ENCODE measurements around the gene POLR2E.
"Not testable (repeated sequence)": the region's sequence is repeated elsewhere in the genome, so short reads cannot be mapped to it uniquely, and the experiment has no call there.

The POLR2E gene

GRCh38 chr19:1131718-1132551 is 36.8 kb upstream of the POLR2E start:
- no peak overlapping the region for H2AFZ ChIP-seq

DNA sequence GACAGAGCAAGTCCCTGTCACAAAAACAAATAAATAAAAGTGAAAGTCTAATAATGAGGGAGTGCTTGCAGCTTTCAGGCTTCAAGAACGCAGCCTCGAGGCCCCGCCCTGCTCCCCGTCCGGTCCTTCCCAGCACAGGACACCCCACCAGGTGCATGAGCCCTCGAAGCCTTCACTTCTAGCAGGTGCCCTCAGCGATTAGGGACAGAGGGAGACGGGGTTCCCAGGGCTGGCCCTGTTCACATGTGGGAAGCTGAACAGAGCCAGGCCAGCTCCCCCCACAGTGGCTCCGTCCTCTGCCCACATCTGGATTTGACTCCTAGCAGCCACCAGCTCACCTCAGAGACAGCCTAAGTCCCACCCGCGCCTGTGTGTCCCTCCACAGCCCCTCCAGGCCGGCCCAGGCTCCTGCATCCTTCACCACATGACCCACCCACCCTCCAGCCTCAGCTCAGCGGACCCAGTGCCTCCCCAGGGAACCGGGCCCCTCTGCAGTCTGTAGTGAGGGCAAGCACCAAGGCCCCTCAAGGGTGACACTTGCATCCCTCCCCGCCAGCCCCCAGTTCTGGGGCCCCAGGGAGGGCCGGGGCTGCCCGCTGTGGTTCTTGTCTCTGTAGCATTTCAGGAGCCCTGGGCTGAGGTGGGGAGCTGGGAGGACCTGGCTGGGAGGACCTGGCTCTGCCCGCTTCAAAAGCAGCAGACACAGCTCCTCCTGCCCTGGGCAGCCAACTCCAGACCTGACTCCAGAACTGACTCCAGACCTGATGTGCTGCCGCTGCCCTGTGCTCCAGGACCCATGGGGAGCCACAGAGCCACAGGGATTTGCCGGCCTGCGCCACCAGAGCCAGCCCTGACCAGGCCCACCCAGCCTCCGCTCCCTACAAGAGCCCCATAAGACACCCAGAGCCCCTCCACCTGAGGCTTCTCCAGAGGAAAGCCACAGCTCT is 35.9 kb upstream of the POLR2E start:
- H3K9ac ChIP-seq: no peak overlapping the region
- no peak overlapping the region for H2AFZ ChIP-seq
- no peaks in the 10 kb centered on the region for H3K27me3 ChIP-seq (ENCODE audit: control insufficient read depth, insufficient read depth, low read length)
- TF ChIP-seq CTCF (IDR thresholded peaks at IDR 0.05): no peak
- H3K4me3 ChIP-seq (ENCODE audit: low read depth, low read length): peak overlapping the region; percentile 22
- no peaks in the 10 kb centered on the region for H3K4me1 ChIP-seq
- no peaks in the 10 kb centered on the region for H3K9me3 ChIP-seq (ENCODE audit: control insufficient read depth, low read length)
- no peaks in the 10 kb centered on the region for H3K36me3 ChIP-seq (ENCODE audit: control insufficient read depth, insufficient read depth, low read length)
- peaks cover 15% of the 10 kb centered on the region for H3K79me2 ChIP-seq
- peak overlapping the region; percentile 47 for H3K4me2 ChIP-seq (ENCODE audit: low read length)
- H3K27ac ChIP-seq: peak overlapping the region; percentile 78

More at GRCh38 chr19:1131718-1132551, 36.8 kb upstream of the POLR2E start:
- no peak for TF ChIP-seq CTCF (IDR thresholded peaks at IDR 0.05)
- no peaks in the 10 kb centered on the region for H3K4me1 ChIP-seq
- no peaks in the 10 kb centered on the region for H3K9me3 ChIP-seq (ENCODE audit: control insufficient read depth, low read length)
- H3K4me2 ChIP-seq (ENCODE audit: low read length): peak overlapping the region; percentile 47
- H3K4me3 ChIP-seq (ENCODE audit: low read depth, low read length): peak overlapping the region; percentile 50
- peak overlapping the region; percentile 78 for H3K27ac ChIP-seq
- peaks cover 15% of the 10 kb centered on the region for H3K79me2 ChIP-seq
- no peaks in the 10 kb centered on the region for H3K27me3 ChIP-seq (ENCODE audit: control insufficient read depth, insufficient read depth, low read length)
- H3K9ac ChIP-seq: no peak overlapping the region
- no peaks in the 10 kb centered on the region for H3K36me3 ChIP-seq (ENCODE audit: control insufficient read depth, insufficient read depth, low read length)

- Histone ChIP-seq H3K27ac (no peak overlapping the region), H3K4me2 (ENCODE audit: low read length) (no peak overlapping the region), H3K4me3 (ENCODE audit: low read depth, low read length) (no peak overlapping the region), H3K79me2 (peaks cover 12% of the 10 kb centered on the region), H2AFZ (no peak overlapping the region), H3K27me3 (ENCODE audit: control insufficient read depth, insufficient read depth, low read length) (no peaks in the 10 kb centered on the region), H3K9me3 (ENCODE audit: control insufficient read depth, low read length) (no peaks in the 10 kb centered on the region), H3K9ac (no peak overlapping the region), H3K4me1 (no peaks in the 10 kb centered on the region), H3K36me3 (ENCODE audit: control insufficient read depth, insufficient read depth, low read length) (no peaks in the 10 kb centered on the region)
- TF ChIP-seq CTCF (IDR thresholded peaks at IDR 0.05): no peak
Measured at GRCh38 chr19:1129535-1129934, 34.4 kb upstream of the POLR2E start.

DNA sequence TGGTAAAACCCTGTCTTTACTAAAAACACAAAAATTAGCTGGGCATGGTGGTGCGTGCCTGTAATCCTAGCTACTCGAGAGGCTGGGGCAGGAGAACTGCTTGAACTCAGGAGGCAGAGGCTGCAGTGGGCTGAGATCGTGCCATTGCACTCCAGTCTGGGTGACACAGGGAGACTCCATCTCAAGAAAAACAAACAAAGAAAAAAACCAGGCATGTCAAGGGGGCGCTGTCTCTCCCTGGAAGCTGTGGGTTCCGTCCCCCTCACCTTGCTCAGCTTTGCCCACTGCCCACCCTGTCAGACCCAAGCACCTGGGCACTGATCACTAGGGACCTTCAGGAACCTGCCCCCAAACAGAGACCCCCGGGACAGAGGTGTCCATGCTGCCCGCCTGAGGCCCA is 33.9 kb upstream of the POLR2E start:
- H3K4me2 ChIP-seq (ENCODE audit: low read length); H3K27ac ChIP-seq: not testable (repeated sequence)

GRCh38 chr19:1128106-1128505 is 32.9 kb upstream of the POLR2E start:
- H3K27me3 ChIP-seq (ENCODE audit: control insufficient read depth, insufficient read depth, low read length): no peaks in the 10 kb centered on the region
- peaks cover 5% of the 10 kb centered on the region for H3K79me2 ChIP-seq
- no peak overlapping the region for H3K9ac ChIP-seq
- no peaks in the 10 kb centered on the region for H3K4me1 ChIP-seq
- no peaks in the 10 kb centered on the region for H3K36me3 ChIP-seq (ENCODE audit: control insufficient read depth, insufficient read depth, low read length)
- TF ChIP-seq CTCF (IDR thresholded peaks at IDR 0.05): no peak
- no peak overlapping the region for H3K4me3 ChIP-seq (ENCODE audit: low read depth, low read length)
- no peak overlapping the region for H3K27ac ChIP-seq
- no peaks in the 10 kb centered on the region for H3K9me3 ChIP-seq (ENCODE audit: control insufficient read depth, low read length)
- H3K4me2 ChIP-seq (ENCODE audit: low read length): no peak overlapping the region
- H2AFZ ChIP-seq: no peak overlapping the region

More for the DNA sequence above, 33.9 kb upstream of the POLR2E start:
- H3K4me3 ChIP-seq (ENCODE audit: low read depth, low read length); H3K27me3 ChIP-seq (ENCODE audit: control insufficient read depth, insufficient read depth, low read length); H3K79me2 ChIP-seq; H3K4me1 ChIP-seq; H3K9ac ChIP-seq; H3K36me3 ChIP-seq (ENCODE audit: control insufficient read depth, insufficient read depth, low read length); H2AFZ ChIP-seq; H3K9me3 ChIP-seq (ENCODE audit: control insufficient read depth, low read length): not testable (repeated sequence)

All from parathyroid adenoma (tissue), 2 donors.